CD4-positive, alpha-beta T cell (primary cell): ENCODE results near the gene TTLL3. TPM values are rescaled to one million over a fixed set of nuclear protein-coding genes. Genes with fewer than 3 reads are reported as not detected.
"Not testable (repeated sequence)": the region's sequence is repeated elsewhere in the genome, so short reads cannot be mapped to it uniquely, and the experiment has no call there.

Experiments used
- ATAC-seq: fragments of 200-7000 bp; cut with Tn5 transposase; one replicate; pipeline ENCODE4 v1.10.0; 2022; ENCODE audit warnings: mild to moderate bottlenecking; ENCODE audit not compliant: poor library complexity
- CTCF ChIA-PET: fragments of 350-600 bp; sonication (Branson Sonifier 250); formaldehyde crosslinking; loops from one replicate; lab custom pipeline; 2021; ENCODE audit warnings: antibody characterized with exemption, inconsistent platforms; lab: Charles Lee
- POLR2A ChIA-PET: fragments of 350-600 bp; sonication (Branson Sonifier 250); formaldehyde crosslinking; loops from one replicate; lab custom pipeline; 2021; ENCODE audit warnings: antibody characterized with exemption, inconsistent platforms; lab: Charles Lee
- DNase-seq, 14 experiments: peaks; one replicate each; pipeline ENCODE4 v3.0.0-alpha.2; 2013 to 2020; ENCODE audit warnings: mixed read lengths in 2 of 14
- H3K27ac ChIP-seq, 2 donors: one replicate each; pipeline versions ENCODE4 v1.5.1 to v1.7.0; 2013; ENCODE audit warnings: low read length in 2 of 2, low read depth in 1 of 2, mild to moderate bottlenecking in 1 of 2
- H3K27me3 ChIP-seq, 2 experiments: 1 replicate in 1 of 2; 2 replicates in 1 of 2; pipeline versions ENCODE4 v1.6.1 to v1.7.0; 2013; ENCODE audit warnings: low read length in 2 of 2, control low read depth in 1 of 2, mild to moderate bottlenecking in 1 of 2, moderate library complexity in 1 of 2; ENCODE audit not compliant: insufficient read depth in 2 of 2, control insufficient read depth in 1 of 2
- H3K36me3 ChIP-seq: one replicate; pipeline ENCODE4 v1.6.1; 2013; ENCODE audit warnings: low read length, control low read depth; ENCODE audit not compliant: insufficient read depth
- H3K4me1 ChIP-seq: one replicate; pipeline ENCODE4 v1.6.1; 2013; ENCODE audit warnings: low read length, control low read depth; ENCODE audit not compliant: insufficient read depth
- H3K4me3 ChIP-seq: one replicate; pipeline ENCODE4 v1.5.1; 2013; ENCODE audit warnings: mild to moderate bottlenecking, low read length, moderate library complexity
- H3K9me3 ChIP-seq, 2 experiments: 1 replicate in 1 of 2; 2 replicates in 1 of 2; pipeline versions ENCODE4 v1.6.1 to v1.7.0; 2013; ENCODE audit warnings: low read length in 2 of 2, mild to moderate bottlenecking in 2 of 2, control low read depth in 1 of 2, moderate library complexity in 1 of 2; ENCODE audit not compliant: control insufficient read depth in 1 of 2, insufficient read depth in 1 of 2
- H3K27ac Mint-ChIP-seq: one replicate; pipeline ENCODE4 v1.8.0; 2020; ENCODE audit warnings: mixed read lengths
- H3K27me3 Mint-ChIP-seq: one replicate; pipeline ENCODE4 v1.8.0; 2021; ENCODE audit warnings: mixed read lengths
- H3K36me3 Mint-ChIP-seq: one replicate; pipeline ENCODE4 v1.8.0; 2021; ENCODE audit warnings: low read depth, mixed read lengths
- H3K4me1 Mint-ChIP-seq: one replicate; pipeline ENCODE4 v1.8.0; 2021; ENCODE audit warnings: low read depth, mixed read lengths
- H3K4me3 Mint-ChIP-seq: one replicate; pipeline ENCODE4 v1.8.0; 2020; ENCODE audit warnings: mild to moderate bottlenecking, mixed read lengths
- H3K9me3 Mint-ChIP-seq: one replicate; pipeline ENCODE4 v1.8.0; 2020; ENCODE audit warnings: mixed read lengths
- intact Hi-C, 2 experiments: fragments of 100-400 bp; cut with DNase I in 1 of 2; cut with micrococcal nuclease in 1 of 2; formaldehyde crosslinking; loops; one replicate each; pipeline versions ENCODE4 v1.15.1 to v1.9.0; 2023 to 2025; cut with DNase I, micrococcal nuclease
- total RNA-seq, 174 experiments: library from RNA in 2 of 174; stranded (reverse) in 2 of 174; gene quantifications; one replicate each; pipeline ENCODE4 v1.2.3 and lab custom pipeline; 2021 to 2026
- TF ChIP-seq, protein P1 (sequence below): fragments of 200-600 bp; IDR thresholded peaks from one replicate; pipeline ENCODE4 v1.8.0; 2022; ENCODE audit warnings: antibody characterized with exemption, mild to moderate bottlenecking

Gene TTLL3
- total RNA-seq, 2 experiments from 2014 or later: 50.5 to 58.6 TPM

DNA sequence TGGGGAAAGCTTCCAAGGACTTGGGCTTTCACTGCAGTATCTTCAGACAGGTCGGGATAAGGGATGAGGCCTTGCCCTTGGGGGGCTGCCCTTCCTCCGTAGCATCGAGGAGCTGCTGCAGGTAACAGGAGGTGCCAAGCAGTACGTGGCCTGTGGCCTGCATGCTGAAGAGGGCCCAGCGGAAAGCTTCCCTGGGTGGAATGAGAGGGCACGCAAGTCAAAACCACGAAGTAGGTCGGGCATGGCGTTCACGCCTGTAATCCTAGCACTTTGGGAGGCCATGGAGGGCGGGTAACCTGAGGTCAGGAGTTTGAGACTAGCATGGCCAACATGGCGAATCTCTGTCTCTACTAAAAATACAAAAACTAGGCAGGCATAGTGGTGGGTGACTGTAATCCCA lies 57.0 kb downstream of the TTLL3 start:
- H3K9me3 Mint-ChIP-seq: no peaks in the 10 kb centered on the region
- DNase-seq: no peak
- CTCF ChIA-PET: no interaction called here
- TF ChIP-seq, protein P1, sequence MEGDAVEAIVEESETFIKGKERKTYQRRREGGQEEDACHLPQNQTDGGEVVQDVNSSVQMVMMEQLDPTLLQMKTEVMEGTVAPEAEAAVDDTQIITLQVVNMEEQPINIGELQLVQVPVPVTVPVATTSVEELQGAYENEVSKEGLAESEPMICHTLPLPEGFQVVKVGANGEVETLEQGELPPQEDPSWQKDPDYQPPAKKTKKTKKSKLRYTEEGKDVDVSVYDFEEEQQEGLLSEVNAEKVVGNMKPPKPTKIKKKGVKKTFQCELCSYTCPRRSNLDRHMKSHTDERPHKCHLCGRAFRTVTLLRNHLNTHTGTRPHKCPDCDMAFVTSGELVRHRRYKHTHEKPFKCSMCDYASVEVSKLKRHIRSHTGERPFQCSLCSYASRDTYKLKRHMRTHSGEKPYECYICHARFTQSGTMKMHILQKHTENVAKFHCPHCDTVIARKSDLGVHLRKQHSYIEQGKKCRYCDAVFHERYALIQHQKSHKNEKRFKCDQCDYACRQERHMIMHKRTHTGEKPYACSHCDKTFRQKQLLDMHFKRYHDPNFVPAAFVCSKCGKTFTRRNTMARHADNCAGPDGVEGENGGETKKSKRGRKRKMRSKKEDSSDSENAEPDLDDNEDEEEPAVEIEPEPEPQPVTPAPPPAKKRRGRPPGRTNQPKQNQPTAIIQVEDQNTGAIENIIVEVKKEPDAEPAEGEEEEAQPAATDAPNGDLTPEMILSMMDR: no peak
- intact Hi-C loops: no loop called here
- Histone ChIP-seq H3K9me3 (peaks cover 0 to 7% of the 10 kb centered on the region in 2 experiments), H3K4me3 (no peak overlapping the region), H3K27ac (no peak overlapping the region), H3K36me3 (no peaks in the 10 kb centered on the region), H3K27me3 (peaks cover 5 to 11% of the 10 kb centered on the region in 2 experiments), H3K4me1 (peaks cover 8% of the 10 kb centered on the region)
- no peaks in the 10 kb centered on the region for H3K36me3 Mint-ChIP-seq
- no peak overlapping the region for H3K27ac Mint-ChIP-seq
- peaks cover 4% of the 10 kb centered on the region for H3K27me3 Mint-ChIP-seq
- no peaks in the 10 kb centered on the region for H3K4me1 Mint-ChIP-seq
- H3K4me3 Mint-ChIP-seq: no peak overlapping the region
- no peak for ATAC-seq
- POLR2A ChIA-PET: no interaction called here

DNA sequence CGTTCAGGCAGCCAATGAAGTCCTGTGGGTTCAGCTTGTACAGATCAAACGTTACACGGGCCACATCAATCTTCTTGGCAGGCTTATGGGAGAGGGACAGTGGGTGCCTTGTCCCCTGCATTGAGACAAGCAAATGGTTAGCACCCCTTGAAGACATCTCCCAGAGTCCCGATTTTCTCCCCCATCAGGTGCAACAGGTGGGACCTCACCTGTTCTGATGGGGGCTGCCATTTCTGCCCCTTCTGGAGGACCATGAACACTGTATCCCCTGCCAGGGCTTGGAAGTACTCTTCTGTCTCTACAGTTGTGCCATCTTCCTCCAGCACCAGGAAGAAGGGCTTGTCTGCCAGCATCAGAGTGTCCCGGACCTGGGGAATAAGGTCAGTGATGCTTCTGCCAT lies 59.9 kb downstream of the TTLL3 start:
- Mint-ChIP-seq H3K4me1 (no peaks in the 10 kb centered on the region), H3K27me3 (no peaks in the 10 kb centered on the region), H3K27ac (no peak overlapping the region), H3K9me3 (no peaks in the 10 kb centered on the region), H3K36me3 (no peaks in the 10 kb centered on the region), H3K4me3 (no peak overlapping the region)
- ATAC-seq: no peak
- Histone ChIP-seq H3K4me3 (no peak overlapping the region), H3K27ac (no peak overlapping the region), H3K9me3 (no peaks in the 10 kb centered on the region), H3K36me3 (no peaks in the 10 kb centered on the region), H3K27me3 (no peaks in the 10 kb centered on the region), H3K4me1 (no peaks in the 10 kb centered on the region)
- intact Hi-C loops: no loop called here
- ChIA-PET CTCF (no interaction called here), POLR2A (no interaction called here)
- no peak for DNase-seq
- TF ChIP-seq, protein P1: no peak

DNA sequence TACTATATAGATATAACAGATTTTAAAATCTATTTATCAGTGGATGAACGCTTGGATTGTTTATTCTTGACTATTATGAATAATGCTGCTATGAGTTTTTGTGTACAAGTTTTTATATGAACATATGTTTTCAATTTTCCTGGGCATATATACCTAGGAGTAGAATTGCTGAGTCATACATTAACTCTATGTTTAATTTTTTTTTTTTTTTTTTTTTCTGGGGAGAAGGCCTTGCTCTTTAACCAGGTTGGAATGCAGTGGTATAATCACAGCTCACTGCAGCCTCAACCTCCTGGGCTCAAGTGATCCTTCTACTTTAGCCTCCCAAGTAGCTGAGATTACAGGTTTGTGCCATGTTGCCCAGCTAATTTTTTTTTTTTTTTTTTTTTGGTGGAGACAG lies 60.9 kb downstream of the TTLL3 start:
- Mint-ChIP-seq H3K36me3 (no peaks in the 10 kb centered on the region), H3K27ac (no peak overlapping the region), H3K27me3 (no peaks in the 10 kb centered on the region), H3K9me3 (no peaks in the 10 kb centered on the region), H3K4me3 (no peak overlapping the region), H3K4me1 (no peaks in the 10 kb centered on the region)
- H3K27ac ChIP-seq: no peak overlapping the region
- no peaks in the 10 kb centered on the region for H3K27me3 ChIP-seq
- ATAC-seq (no peak), DNase-seq (no peak)
- TF ChIP-seq, protein P1: no peak
- H3K36me3 ChIP-seq: no peaks in the 10 kb centered on the region
- POLR2A ChIA-PET: no interaction called here
- CTCF ChIA-PET: no interaction called here
- no peaks in the 10 kb centered on the region for H3K9me3 ChIP-seq
- intact Hi-C loops: no loop called here
- no peak overlapping the region for H3K4me3 ChIP-seq
- H3K4me1 ChIP-seq: no peaks in the 10 kb centered on the region

DNA sequence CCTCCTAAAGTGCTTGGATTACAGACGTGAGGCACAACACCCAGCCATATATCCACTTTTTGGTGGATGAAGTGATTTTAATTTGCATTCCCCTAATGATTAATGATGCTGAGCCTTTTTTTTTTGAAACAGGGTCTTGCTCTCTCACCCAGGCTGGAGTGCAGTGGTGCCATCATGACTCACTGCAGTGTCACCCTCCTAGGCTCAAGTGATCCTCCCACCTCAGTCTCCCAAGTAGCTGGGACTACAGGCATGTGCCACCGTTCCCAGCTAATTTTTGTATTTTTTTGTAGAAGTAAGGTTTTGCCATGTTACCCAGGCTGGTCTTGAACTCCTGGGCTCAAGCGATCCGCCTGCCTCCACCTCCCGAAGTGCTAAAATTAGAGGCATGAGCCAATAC lies 62.0 kb downstream of the TTLL3 start:
- intact Hi-C loops, H3K9me3 ChIP-seq, H3K4me1 ChIP-seq, H3K27ac ChIP-seq, H3K27me3 Mint-ChIP-seq, H3K4me3 Mint-ChIP-seq, H3K4me1 Mint-ChIP-seq, H3K36me3 ChIP-seq, CTCF ChIA-PET, DNase-seq, H3K9me3 Mint-ChIP-seq, H3K36me3 Mint-ChIP-seq, ATAC-seq, H3K27me3 ChIP-seq, H3K4me3 ChIP-seq, H3K27ac Mint-ChIP-seq, POLR2A ChIA-PET: not testable (repeated sequence)
